CMK (cell line): Measurements from ENCODE around the gene CD302.
"Not testable (repeated sequence)": the region's sequence is repeated elsewhere in the genome, so short reads cannot be mapped to it uniquely, and the experiment has no call there.

Experiments
- DNase-seq: peaks from one replicate; pipeline ENCODE4 v3.0.0-alpha.2; 2010; ENCODE audit warnings: low read depth

Gene CD302

DNA sequence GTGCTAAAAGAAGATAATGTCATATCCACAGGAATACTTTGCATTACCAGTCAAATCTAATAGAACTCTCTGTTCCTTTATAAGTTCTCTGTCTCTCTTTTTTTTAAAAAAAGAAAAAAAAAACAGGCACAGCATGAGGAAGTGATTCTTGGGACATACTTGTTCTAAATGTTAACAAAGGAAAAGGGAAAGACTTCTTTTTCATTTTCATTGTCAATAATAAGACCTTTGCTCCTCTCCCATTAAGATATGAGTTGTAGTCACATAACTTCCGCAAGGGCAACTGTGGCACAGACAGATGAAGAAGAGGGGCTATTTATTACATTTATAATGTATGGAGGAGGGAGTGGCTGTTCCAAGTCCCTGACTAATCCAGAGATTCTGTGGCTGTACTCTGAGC, 4.7 kb downstream of the CD302 start:
- no peak for DNase-seq

DNA sequence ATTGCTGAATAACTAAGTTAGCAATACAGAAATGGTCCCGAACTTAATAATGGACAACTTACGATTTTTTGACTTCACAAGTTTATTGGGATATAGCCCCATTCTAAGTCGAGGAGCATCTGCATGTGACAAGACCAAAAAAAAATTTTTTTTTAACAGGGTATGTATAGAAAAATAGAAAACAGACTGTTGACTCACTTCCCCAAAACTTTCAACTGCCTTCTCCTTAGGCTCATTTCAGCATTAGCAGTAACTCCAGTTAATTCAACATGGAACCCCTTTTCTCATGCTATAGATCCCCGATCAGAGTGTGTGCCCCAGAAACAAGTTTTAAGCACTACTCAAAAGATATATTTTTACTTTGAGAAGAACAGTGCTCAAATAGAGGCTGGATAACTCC, 5.4 kb downstream of the CD302 start:
- no peak for DNase-seq

DNA sequence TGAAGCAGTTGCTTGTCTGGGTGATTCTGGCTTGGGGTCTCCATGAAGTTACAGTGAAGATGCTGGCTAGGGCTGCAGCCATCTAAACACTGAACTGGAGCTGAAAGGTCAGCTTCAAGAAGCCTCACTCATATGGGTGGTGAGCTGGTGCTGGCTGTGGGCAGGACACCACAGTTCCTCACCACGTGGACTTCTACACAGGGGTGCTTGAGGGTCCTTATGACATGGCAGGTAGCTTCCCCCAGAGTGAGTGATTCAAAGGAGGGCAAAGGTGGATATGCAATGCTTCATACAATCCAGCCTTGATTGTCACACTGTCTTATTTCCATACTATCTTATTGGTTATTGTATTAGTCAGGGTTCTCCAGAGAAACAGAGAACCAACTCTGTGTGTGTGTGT, 6.0 kb downstream of the CD302 start:
- DNase-seq = no peak

DNA sequence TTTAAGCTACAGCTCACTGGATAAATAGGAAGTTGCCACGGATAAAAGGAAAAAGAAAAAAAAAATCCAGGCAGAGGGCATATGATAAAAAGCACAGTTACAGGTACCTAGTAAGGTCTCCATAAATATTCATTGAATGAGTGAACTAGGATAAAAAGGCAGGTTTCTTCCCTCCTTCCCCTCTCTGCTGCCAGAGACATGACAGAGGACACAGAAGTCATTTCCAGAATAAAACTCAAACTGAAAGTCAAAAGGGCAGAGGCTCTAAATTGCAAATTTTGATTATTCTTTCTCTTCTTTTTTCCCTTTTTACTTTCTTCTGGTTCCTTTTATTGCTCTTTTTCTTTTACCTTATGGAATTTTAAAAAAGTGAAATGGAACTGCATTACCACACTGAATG, 7.7 kb downstream of the CD302 start:
- DNase-seq = no peak

DNA sequence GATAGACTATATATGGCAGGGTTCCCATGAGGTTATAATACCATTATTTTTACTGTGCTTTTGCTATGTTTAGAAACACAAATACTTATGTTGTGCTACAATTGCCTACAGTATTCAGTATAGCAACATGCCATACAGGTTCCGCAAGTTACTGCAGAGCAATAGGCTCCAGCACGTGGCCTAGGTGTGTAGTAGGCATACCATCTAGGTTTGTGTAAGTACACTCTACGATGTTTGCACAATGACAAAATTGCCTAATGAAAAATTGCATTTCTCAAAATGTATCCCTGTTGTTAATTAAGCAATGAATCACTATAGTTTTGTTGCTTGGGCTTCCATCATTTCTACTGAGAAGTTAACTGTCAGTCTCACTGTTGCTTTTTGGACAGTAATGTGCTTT, 9.8 kb downstream of the CD302 start:
- DNase-seq = no peak

DNA sequence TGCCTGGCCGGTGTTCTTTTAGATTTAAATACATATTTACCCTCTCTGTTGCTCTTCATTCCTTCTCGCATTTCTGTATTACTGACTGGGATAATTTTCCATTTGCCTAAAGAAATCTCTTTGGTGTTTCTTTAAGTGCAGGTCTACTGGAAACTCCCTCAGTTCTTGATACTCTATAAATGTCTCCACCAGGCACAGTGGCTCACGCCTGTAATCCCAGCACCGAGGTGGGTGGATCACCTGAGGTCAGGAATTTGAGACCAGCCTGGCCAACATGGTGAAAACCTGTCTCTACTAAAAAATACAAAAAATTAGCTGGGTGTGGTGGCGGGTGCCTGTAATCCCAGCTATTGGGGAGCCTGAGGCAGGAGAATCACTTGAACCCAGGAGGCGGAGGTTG, 10.4 kb downstream of the CD302 start:
- DNase-seq = not testable (repeated sequence)

DNA sequence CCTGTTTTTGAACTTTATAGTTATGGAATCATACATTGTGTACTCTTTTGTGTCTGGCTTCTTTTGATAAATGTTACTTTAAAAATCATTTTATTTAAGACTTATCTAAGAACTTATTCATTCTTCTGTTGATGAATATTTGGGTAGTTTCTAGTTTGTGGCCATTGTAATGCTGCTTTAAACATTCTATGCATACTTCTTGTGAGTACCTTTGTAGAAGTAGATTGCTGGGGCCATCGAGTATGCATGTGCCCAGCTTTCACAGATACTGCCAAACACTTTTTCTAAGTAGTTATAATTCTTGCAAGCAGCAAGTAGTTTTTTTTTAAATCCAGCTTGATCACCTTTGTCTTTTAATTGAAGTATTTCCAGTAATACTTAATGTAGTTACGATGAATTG, 11.1 kb downstream of the CD302 start:
- no peak for DNase-seq

DNA sequence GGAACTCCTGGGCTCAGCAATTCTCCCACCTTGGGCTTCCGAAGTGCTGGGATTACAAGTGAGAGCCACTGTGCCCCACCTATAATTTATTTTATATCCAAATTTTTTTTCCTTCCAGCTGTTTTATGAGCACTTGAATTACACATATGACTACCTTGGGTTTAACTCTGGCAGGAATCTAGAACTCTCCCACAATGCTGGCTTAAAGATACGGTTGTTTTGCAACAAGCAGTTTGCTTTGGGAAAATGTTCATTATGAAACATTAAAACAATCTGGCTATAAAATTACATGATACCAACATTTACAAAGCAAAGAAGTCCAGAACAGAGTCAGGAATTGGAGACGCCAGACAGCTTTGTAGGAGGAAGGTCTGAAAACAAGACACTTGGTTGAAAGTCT, 12.8 kb downstream of the CD302 start:
- DNase-seq = no peak

DNA sequence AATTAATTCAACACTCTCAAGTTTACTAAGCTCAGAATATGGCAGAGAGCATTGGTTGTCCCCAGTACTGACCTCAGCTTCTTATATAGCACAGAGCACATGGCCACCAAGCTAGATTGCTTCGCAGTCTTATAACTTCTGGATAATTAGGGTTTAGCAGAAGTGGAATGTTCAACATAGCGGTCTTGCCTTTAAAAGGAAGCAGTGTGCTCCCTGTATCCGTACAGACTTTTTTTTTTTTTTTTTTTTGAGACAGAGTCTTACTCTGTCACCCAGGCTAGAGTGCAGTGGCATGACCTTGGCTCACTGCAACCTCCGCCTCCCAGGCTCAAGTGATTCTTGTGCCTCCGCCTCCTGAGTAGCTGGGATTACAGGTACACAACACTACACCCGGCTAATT, 13.3 kb downstream of the CD302 start:
- not testable (repeated sequence) for DNase-seq

DNA sequence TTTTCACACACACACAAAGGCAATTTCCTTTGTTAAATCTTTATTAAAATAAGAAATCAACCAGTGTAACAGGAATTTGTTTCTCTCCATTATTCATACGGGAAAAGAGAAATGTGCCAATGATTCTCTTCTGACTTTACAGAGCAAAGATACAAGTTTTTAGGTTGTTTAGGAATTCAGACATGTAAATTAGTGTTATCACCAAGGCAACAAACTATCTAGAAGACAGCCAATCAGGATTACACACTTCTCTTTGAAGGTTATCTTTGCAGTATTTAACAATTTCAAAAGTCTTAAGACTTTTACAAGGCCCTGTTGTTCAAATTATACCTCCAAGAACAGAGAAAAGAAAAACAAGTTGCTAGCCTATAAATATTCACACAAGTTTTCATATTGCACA, 14.5 kb downstream of the CD302 start:
- no peak for DNase-seq

DNA sequence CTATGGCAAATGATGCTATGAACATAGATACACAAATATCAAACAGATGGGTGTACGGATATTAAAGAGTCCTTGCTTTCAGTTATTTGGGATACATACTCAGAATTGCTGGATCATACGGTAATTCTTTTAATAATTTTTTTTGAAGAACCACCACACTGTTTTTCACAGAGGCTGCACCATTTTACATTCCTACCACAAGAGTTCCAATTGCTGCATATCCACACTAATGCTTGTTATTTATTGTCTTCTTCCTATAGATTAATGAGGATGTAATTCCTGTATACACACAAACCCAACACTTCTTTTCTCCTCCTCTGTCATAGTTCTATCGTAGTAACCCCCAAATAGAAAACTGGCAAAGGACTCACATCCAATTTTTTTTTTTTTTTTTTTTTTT, 21.7 kb downstream of the CD302 start:
- DNase-seq = no peak

DNA sequence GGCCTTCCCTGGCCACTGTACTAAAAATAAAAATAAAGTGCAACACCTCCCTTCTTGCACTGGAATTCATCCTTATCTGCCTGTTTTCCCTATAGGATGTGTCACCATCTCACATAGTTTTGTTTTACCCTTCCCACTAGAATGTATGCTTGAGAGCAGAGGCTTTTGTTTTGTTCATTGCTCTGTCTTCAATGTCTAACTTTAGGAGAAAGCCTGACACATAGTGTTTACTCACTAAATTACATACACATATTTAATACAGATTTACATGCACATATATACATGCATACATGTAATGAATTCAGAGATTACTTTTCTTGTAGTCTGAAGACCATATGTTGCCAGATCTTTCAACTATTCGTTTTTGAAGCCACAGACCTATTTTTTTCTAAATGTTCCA, 23.0 kb downstream of the CD302 start:
- DNase-seq = no peak

DNA sequence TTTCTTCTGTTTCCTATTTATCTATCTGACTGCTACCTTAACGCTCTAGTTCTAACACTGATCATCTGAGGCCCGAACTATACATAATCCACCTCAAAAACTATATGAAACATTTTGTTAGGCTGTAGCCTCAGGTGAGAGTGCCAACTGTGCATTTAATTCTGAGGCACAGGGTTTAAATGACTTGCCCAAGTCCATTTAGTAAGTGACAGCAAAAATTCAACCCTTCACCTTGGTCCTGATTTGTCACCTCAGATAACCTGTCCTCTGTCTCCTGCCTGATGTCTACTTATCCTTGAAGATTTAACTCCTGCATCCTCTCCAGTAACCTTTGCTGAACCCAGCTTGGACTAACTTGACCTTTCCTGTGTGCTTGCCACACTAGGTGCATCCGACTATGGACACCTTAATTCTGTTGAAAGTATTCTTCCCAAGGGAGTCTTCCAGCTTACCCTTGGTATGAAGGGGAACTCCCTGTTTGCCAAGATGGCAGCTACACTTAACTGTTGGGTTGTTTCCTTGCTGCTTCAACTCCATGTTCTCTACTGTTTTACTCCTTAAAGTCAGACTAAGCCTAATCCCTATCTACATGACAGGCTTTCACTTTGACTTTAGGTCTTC, 23.5 kb downstream of the CD302 start:
- DNase-seq = no peak

DNA sequence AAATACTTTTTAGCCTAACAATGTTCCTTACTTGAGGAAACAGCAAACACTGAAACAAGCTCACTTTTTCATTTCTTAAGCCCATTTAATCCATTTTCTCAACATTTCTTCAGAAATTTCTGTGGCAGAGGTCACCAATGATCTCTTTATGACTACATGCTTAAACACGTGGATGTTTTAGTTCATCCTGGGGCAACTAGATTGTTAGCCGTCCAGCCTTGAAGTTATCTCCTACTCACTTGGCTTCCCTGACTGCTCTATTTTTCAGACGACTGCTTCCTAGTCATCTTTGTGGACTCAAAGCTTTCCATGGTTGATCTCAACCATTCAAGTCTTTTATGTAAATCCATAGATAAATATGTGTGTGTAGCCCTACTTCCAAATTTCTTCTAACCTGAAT, 24.1 kb downstream of the CD302 start:
- no peak for DNase-seq

DNA sequence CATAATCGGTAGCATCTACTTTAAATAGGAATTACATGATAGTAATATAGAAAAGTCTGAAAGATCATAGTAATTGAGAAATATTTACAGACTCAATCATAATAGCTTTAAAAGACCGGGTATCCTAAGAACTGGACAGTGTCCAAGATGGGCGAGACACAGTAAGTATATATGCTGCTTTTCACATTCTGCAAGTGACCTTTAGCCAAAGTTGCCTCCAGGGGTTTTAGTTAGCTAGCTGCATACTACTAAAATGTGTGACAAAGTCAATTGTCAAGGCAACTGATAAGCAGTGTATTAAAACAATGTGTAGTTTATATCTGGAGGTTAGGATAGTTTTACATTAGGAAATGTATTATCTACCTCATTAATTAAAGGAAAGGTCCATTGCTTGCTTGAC, 24.6 kb downstream of the CD302 start:
- no peak for DNase-seq

DNA sequence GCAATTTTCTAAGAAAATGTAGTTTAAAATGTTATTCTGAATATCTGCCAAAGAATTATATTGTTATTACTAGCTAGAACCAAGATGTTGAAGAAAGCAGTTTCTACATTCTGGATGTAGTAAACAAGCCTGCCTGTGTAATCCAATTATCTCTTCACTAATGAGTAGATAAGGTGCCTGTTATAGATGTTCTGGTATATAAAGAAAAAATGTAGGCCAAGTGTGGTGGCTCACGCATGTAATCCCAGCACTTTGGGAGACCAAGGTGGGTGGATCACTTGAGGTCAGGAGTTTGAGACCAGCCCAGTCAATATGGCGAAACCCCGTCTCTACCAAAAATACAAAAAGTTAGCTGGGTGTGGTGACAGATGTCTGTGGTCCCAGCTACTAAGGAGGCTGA, 28.9 kb downstream of the CD302 start:
- DNase-seq = no peak

DNA sequence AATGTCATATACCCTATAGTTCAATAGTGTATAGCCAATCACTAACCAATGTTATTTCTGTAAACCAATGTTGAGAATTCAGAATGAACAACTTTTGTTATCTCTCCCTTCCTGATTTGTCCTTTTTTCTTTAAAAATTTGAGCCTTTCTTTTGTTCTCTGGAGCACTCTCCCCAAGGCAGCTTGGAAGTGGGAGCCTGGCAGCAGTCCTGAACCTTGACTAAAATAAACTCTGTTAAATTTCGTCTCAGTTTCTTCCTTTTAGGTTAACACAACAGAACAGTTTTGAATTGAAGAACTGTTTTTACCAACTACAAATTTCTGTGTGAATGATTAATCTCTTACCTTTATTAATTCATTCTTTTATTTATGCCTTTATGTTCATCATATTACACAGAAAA, 35.9 kb downstream of the CD302 start:
- DNase-seq = no peak

DNA sequence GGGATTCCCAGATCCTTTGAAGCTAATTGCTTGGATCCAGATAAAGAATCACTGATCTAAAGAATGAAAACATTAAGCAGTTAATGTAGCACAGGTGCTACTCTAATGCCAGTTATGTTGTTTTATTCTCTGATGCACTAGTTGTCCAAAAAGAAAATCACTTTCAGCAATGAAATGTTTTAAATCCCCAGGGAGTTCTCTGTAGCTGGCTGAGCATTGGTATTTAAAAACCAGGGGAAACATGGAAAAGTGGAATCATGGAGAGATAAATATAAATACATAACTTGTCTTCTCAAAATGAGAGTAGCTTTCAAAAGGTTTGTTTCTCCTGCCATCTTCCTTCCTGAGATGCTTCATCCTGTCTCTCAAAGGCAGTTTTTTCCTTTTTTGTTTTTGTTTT, 37.7 kb downstream of the CD302 start:
- DNase-seq = no peak

DNA sequence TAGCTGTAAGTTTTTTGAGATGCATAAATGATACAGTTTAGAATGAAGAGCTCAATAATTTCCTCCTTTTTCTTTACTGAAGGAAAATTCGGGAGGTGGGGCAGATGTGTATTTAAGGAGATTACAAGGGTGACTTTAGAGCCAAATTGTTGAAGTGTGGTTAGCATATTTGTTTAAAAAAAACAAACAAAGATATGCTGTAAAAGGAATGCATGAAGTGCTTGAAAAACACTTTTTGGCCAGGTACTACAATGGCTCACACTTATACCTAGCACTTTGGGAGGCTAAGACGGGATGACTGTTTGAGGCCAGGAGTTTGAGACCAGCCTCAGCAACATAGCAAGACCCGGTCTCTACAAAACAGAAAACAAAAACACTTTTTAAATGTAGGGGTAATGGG, 38.4 kb downstream of the CD302 start:
- DNase-seq = no peak

DNA sequence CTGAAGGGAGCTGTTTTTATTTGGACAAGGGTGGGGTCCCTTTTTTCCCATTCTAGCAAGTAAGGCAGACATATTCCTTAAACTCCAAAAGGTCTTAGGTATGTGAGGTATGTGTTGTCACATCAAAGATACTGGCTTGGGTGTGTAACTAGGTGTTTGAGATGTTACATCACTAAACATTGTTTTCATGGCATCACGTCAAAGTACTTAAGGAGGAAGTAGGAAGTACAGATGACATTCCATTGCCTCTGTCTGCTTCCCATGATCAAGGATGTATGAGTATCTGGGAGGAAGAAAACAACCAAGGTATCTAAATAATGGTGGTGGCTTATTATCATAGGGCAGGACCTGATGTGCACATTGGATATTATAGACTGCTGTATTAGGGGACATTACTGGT, 39.3 kb downstream of the CD302 start:
- DNase-seq = no peak

DNA sequence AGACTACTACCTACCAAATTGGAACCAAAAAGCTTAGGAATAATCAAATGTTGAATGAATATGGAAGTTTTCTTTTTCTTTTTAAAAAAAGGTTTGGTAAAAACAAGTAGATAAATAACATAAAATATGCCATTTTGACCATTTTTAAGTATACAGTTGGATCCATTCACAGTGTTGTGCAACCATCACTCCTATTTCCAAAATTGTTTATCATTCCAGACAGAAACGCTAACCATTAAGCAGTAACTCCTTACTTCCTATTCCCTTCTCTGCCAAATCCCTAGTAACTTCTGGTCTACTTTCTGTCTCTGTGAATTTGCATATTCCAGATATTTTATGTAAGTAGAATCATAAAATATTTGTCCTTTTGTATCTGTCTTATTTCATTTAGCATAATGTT, 39.8 kb downstream of the CD302 start:
- no peak for DNase-seq

DNA sequence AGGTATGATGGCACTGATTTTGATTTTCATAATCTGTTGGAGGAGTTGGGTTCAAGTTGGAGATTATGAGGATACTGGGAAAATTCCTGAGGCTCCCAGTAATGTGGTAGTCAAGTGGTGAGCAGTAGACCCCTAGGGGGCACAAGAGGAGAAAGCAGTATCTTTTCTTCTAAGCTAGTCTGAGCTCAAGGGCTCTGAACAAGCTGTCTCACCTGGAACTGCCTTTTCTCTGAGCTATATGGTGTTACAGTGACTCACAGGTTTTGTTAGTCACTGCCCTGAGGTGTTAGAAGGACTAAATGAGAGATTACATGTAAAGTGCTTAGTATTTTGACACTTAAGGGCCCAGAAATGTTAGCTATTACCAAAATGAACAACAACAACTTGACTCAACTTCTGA, 42.2 kb downstream of the CD302 start:
- DNase-seq = no peak

DNA sequence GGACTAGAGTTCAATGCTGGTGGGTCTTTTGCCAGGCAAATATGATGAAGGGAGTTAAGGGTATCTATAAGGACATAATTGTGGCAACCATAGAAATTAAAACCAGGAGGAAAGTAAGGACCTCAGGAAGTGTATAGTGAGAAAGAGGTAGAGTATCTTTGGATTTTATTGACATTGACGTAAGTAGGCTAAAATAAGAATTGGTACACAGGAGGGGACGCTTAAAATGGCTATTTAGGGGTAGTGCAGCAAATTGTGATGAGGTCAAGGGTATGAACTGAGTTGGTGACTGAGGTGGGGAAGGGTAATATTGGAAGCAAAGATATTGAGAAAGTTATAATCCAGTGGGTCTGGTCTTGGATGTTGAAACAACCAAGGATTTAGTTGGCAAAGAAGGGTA, 43.0 kb downstream of the CD302 start:
- DNase-seq = no peak

DNA sequence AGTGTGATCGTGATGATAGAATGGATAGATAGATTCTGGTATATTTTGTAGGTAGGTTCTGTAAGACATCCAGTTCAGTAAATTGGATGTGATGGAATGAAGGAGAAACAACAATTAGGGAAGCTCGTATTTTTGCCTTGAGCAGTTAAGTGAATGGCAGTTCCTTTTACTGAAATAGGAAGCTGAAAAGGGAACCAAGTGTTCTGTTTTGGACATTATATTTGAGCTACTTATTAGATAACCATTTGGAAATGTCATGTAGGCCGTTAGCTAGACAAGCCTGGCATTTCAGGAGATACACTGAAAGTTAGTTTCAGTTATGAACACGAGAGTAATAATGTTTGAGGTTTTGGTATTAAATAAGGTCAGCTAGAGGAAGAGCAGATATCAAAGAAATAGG, 44.2 kb downstream of the CD302 start:
- DNase-seq = no peak

DNA sequence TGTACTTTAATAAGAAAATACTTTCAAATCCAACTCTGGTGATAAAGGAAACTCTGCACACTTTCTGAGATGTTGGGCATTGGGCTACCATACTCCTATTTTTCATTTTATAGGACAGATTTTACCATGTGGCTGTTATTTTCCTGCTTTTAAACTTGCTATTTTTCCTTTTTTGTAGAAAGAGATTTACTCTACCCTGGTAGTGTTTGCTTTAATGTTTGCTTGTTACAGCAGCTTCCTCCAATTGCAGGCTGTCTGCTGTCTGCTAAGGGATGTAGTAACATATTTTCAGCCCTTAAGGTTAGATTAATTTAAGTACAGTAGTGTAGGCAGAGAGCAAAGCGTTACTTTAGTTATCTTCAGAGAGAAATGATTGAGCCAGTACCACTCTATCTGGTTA, 47.1 kb downstream of the CD302 start:
- DNase-seq = no peak
